ENCODE data around the gene POM121L12.

GRCh38 chr7:53003653-53004445 lies 31.6 kb upstream of the POM121L12 start:
- TF ChIP-seq CTCF (IDR thresholded peaks at IDR 0.05; ENCODE audit: insufficient read depth, low read length) (no peak), SPI1 (IDR thresholded peaks at IDR 0.05; ENCODE audit: borderline replicate concordance, low read depth) (no peak), POLR2AphosphoS5 (IDR thresholded peaks at IDR 0.05; ENCODE audit: low read depth) (no peak), REST (IDR thresholded peaks at IDR 0.05; ENCODE audit: insufficient replicate concordance, low read depth) (no peak), GABPA (IDR thresholded peaks at IDR 0.05; ENCODE audit: low read depth) (no peak)
